Measurements from ENCODE around the gene RSBN1.
"Not testable (repeated sequence)": the region's sequence is repeated elsewhere in the genome, so short reads cannot be mapped to it uniquely, and the experiment has no call there.

The RSBN1 gene

DNA sequence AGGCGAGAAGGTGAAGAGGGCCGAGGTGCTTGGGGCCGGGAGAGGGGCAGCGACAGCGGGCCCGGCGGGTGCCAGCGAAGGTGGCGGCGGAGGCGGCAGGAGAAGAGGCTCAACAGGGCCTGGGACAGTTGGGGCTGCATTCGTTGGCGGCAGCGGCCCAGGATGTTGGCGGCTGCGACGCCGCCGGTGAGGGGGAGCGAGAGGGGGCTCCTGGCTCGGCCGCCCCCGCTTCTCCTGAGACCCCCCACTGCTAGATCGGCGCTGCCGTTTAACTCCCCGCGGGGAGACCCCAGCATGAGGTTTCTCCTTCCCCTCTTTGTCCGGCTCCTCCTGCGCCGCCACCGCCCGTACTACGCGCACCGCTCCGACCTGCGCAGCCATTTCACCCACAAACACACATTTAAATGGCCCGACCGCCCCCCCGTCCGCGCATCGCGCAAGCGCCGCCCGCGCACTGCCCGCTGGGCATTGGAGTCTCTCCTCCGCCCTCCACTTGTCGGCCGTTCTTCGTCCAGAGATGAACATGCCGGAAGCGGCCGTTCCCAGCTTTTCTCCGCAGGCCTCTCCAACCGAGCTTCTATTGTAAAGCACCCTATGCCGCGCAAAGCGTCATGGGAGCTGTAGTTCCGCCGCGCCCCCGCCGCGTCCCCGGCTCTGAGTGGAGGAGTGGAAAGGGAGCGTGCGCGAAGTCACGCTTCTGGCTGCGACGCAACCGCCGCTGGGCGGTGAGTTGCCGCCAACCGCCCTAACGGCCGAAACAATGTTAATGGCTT, at the start of gene RSBN1:
Gene RSBN1 (minus strand): TSS at position 589 of the 773 bp plus-strand sequence. CDS start 64 bp downstream, at position 525.
- DNase-seq = peak; percentile 89

DNA sequence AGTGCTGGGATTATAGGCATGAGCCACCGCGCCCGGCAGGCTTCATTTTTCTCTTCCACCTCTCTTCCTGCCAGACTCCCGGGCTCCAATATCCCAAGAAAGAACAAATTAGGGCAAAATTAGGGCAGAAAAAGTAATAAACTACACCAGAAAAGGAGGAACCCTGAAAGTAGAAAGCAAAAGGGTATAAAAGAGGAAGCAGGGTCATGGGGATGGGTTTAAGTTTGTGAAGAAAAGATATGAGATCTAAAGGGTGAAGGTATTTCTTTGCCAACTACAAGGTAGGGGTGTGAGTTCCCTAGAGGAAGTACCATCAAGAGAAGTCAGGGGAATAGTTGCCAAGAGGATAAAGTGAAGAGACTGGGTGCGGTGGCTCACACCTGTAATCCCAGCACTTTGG, 49.4 kb upstream of the RSBN1 start:
- DNase-seq = no peak

DNA sequence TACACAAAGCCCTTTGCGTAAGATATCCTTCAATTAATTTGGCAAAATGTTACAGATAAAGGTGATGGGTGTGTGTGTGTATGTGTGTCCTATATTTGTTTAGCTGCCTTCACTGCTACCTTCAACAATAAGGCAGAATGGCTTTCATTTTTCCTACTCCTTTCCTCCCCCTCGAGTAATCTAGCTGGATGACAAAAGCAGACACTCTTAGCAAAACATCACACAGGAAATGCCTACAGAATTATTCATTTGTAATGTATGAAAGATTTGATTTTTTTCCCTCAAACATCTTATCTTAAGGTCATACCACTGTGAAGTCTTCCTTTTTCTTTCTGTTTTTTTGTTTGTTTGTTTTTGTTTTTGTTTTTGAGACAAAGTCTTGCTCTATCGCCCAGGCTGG, 48.6 kb upstream of the RSBN1 start:
- DNase-seq = no peak

- DNase-seq = no peak
Measured at GRCh38 chr1:113859478-113860175, 47.4 kb upstream of the RSBN1 start.

DNA sequence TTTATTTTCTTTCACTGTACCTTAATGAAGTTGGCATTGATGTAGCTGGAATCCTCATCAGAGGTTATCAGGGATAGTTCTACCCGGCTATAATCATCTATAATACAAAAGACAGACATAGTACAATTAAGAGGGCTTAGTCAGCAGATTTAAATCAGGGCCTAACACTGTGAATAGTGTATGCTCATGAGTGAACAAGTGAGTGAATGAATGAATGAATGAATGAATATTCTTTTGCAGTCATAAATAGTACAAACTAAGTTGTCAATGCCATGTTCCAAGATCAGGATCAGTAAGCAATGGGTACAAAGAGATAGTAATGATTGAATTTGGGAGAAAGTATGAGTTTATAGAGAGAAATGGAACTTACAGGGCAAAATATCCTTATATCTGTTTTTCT, 46.7 kb upstream of the RSBN1 start:
- DNase-seq = no peak

GRCh38 chr1:113858418-113858817, 46.1 kb upstream of the RSBN1 start:
- DNase-seq = no peak

- DNase-seq = no peak
Measured at GRCh38 chr1:113857776-113858175, 45.5 kb upstream of the RSBN1 start.

DNA sequence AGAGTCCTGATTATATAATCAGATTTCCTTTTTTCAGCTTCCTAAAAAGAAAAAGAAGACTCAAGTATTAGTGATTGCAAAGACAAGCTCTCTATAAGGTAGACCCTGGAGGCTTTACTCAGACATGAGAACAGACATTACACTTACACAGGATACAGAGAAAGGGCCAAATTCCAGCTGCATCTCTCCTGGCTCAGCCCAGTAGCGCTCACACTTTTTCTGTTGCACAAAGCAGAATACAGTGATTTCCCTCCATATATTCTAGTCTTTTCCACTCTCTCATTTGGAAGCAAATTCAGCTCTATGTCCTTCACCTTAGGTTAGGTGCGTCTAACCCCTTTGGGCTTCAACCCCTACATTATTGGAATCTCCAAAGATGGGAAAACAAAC, 44.1 kb upstream of the RSBN1 start:
- no peak for DNase-seq

DNA sequence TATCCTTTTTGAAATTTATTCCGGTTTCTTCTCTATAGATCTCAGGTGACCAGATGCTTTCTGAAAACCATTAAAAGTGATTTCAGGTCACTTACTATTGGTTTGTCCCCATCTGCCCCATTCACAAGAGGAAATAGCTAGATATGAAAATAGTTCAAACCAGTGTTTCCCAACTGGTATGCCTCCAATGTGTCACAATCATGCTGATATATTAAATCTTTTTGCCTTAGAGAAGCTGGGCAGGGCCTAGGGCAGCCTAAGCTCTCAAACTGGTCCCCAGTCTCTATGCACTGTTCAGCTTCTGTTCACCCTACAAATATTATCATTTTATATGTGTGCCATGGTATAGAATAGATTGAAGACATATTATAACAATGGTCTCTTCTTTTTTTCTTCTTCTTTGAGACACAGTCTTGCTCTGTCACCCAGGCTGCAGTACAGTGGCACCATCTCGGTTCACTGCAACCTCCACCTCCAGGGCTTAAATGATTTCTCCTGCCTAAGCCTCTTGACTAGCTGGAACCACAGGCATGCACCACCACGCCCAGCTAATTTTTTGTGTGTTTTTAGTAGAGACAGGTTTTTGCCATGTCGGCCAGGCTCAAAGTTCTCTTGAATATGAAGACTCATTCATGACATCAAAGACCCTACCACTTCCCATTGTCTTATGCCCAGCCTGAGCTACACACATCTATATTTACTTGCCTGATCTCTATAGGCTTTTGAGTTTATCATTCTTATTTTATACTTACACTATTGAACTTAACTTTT, 43.5 kb upstream of the RSBN1 start:
- DNase-seq = no peak

GRCh38 chr1:113854234-113854633, 42.0 kb upstream of the RSBN1 start:
- DNase-seq = no peak

GRCh38 chr1:113852694-113853093, 40.4 kb upstream of the RSBN1 start:
- not testable (repeated sequence) for DNase-seq

DNA sequence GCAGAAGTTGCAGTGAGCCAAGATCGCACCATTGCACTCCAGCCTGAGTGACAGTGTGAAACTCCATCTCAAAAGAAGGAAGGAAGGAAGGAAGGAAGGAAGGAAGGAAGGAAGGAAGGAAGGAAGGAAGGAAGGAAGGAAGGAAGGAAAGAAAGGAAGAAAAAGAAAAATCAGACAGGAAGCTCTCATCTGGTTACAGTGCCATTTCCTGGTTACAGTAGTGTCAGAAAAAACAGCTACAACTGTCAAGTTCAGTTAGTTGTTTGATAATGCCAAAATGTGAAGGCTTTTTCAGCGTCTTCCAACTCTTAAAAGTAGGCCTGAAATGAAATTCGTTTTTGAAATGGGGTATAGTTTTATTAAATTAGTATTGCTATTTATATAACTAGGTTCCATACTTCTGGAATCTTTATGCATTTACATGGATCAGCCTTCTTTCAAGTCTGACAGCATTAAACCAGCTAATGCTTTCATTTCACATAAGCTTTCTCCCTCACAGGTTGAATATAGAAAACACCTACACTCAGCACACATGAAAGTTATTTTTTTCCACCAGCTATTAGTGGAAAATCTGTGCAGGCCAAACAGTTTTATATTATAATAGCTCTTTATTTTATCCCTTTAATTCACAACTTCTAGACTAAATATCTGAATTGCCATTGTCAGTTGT, 38.0 kb upstream of the RSBN1 start:
- DNase-seq = no peak

GRCh38 chr1:113849072-113849471, 36.8 kb upstream of the RSBN1 start:
- no peak for DNase-seq

GRCh38 chr1:113846391-113847035, 34.2 kb upstream of the RSBN1 start:
- DNase-seq = no peak

DNA sequence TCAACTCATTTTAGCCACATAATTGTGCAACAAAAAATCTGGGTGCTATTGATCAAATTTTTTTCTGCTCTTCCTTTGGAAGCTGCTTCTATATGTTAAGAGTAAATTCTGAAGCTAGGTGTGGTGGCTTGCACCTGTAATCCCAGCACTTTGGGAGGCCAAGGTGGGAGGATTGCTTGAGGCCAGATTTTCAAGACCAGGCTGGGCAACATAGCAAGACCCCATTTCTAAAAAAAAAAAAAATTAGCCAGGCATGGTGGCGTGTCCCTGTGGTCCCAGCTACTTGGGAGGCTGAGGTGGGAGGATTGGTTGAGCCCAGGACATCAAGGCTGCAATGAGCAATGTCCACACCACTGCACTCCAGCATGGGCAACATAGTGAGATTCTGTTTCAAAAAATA, 24.3 kb upstream of the RSBN1 start:
- no peak for DNase-seq

GRCh38 chr1:113835686-113836290, 23.5 kb upstream of the RSBN1 start:
- no peak for DNase-seq

DNA sequence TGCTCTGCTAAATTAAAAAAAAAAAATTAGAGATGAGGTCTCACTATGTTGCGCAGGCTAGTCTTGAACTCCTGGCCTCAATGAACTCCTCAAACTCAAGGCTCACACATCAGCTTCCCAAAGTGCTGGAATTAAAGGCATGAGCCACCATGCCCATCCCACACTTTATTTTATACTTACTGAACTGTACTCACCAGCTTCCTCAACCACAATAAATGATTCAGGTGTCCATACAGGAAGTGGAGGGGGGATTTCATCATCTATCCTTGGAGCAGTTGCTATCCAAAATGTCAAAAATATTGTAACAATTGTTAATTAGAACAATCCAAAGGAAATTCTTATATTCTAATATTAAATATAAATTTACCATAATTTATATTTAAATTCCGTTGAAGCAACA, 22.4 kb upstream of the RSBN1 start:
- no peak for DNase-seq

DNA sequence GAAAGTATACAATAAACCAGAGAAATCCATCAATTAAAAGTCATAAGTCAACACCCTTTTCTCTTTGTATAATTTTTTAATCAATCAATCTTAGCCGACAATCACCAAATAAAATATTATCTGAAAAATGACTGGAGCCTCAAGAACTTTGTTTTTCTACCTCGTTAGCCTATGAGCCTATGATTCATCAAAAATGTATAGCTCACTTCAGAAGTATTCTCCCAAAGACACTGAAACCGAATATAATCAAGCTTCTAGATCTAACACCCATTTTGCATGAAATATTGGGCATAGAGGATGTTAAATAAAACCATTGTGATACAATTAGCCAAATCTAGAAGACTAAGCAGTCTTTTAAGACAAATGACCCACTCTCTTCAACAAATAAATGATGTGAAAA, 17.8 kb upstream of the RSBN1 start:
- no peak for DNase-seq

- DNase-seq = no peak
Measured at GRCh38 chr1:113821916-113822315, 9.6 kb upstream of the RSBN1 start.

DNA sequence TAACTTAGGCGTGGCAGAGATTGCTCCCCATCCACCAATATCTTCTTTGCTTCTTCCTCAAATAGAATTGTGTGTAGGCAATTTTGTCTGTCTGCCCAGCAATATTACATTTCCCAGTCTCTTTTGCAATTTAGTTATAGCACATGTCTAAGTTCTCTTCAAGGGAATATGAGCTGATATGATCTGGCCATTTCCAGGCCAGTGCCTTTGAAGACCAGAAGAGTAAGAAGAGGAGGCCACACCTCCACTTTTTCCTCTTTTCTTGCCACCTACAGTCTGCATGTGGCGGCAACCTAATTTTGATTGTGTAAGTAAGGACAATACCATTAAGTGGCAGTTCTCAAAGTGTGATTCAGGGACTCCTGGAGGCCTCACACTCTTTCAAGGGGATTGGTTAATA, 6.3 kb upstream of the RSBN1 start:
- no peak for DNase-seq

DNA sequence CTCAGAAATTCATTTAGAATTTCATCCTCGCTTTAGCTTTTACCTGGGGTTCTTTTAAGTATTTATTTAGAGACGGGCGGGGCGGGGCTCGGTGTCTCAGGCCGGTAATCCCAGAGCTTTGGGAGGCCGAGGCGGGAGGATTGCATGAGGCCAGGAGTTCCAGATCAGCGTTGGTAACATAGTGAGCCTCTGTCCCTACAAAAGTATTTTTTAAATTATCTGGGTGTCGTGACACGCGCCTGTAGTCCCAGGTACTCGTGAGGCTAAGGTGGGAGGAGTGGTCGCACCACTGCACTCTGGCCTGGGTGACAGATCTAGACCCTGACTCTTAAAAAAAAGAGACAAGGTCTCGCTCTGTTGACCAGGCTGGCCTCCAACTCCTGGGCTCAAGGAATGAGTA, 942 bp upstream of the RSBN1 start:
- DNase-seq = no peak

- DNase-seq = no peak
Measured at GRCh38 chr1:113812661-113813135, 422 bp upstream of the RSBN1 start.

All from GOT3 (cell line).